Measurements from ENCODE around the gene TTI1. TPM values are rescaled to one million over a fixed set of nuclear protein-coding genes. Genes with fewer than 3 reads are reported as not detected.

The TTI1 gene
- total RNA-seq, 1 experiment from 2014 or later = 37.4 TPM

DNA sequence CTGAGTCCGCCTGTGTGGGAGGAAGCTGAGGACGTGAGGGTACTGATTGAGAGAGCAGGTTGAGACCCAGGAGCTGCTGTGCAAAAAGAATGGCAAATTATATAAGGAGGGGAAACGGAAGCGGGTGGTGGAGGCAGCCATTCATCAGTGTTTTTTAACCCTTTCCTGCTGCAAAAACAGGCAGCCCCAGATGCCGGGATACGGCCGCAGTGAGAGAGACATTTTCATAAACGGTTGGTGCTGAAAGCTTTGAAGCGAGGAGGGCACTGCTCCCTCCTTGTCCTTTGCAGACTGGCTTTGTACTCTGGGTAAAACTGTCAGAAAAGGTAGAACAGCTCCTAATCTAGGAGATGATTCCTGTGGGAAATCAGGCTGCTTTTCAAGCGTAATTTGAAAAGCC is 56.4 kb downstream of the TTI1 start:
- peaks cover 15% of the 10 kb centered on the region for H3K27me3 Mint-ChIP-seq (ENCODE audit: low read depth)
- peak overlapping the region; percentile 28 to 52; a peak in 4 of 5 replicates for H3K4me3 Mint-ChIP-seq
- Histone ChIP-seq H2AK5ac (ENCODE audit: insufficient read length, low read length) (no peak overlapping the region), H2BK5ac (ENCODE audit: insufficient read length, low read length) (no peak overlapping the region), H2BK12ac (ENCODE audit: insufficient read length, low read depth, low read length) (no peak overlapping the region), H3K27ac (ENCODE audit: insufficient read length, low read depth, low read length) (no peak overlapping the region), H4K91ac (ENCODE audit: insufficient read length, low read depth, low read length) (no peak overlapping the region), H4K20me1 (ENCODE audit: control insufficient read depth, insufficient read depth, insufficient read length) (no peaks in the 10 kb centered on the region), H3K79me2 (ENCODE audit: insufficient read depth, low read length) (no peaks in the 10 kb centered on the region), H3K23me2 (ENCODE audit: insufficient read length, low read depth, low read length, poor library complexity, severe bottlenecking) (peaks cover 3% of the 10 kb centered on the region), H2BK120ac (ENCODE audit: low read depth, low read length, poor library complexity, severe bottlenecking) (no peak overlapping the region), H2BK15ac (ENCODE audit: low read depth, low read length) (no peak overlapping the region), H3K14ac (ENCODE audit: insufficient read depth, low read length) (no peak overlapping the region), H2AFZ (ENCODE audit: low read length) (no peak overlapping the region), H3K9ac (ENCODE audit: extremely low read depth, insufficient read length, low read length) (no peak overlapping the region), H2BK20ac (ENCODE audit: low read depth, low read length, poor library complexity, severe bottlenecking) (no peak overlapping the region), H3K23ac (ENCODE audit: insufficient read length, low read depth, low read length) (no peak overlapping the region), H3K79me1 (ENCODE audit: insufficient read depth, low read depth, low read length, poor library complexity, severe bottlenecking) (no peaks in the 10 kb centered on the region), H3K4ac (ENCODE audit: low read depth, low read length) (no peak overlapping the region), H3K9me3 (ENCODE audit: control insufficient read depth, low read depth, low read length) (no peaks in the 10 kb centered on the region), H3K56ac (ENCODE audit: insufficient read length, low read depth, low read length) (no peak overlapping the region), H3T11ph (ENCODE audit: low read length) (no peak overlapping the region), H4K8ac (replicated peaks; ENCODE audit: insufficient read length, low read depth, low read length) (no peak overlapping the region), H4K5ac (ENCODE audit: insufficient read length, low read depth, low read length) (no peak overlapping the region), H3K4me2 (ENCODE audit: insufficient read depth, insufficient read length, low read length) (peak overlapping the region; percentile 62), H3K27me3 (ENCODE audit: insufficient read depth, low read length) (no peaks in the 10 kb centered on the region; the same call in 1 of the 2 replicates), H3K18ac (ENCODE audit: insufficient read length, low read depth, low read length) (no peak overlapping the region), H3K4me1 (ENCODE audit: insufficient read depth, low read length) (peaks cover 10% of the 10 kb centered on the region; the same call in 1 of the 2 replicates)
- WGBS (ENCODE audit: extremely low coverage, insufficient read length, low lambda C conversion rate) = no CpG with 5 or more reads among the region's 10 CpGs
- peaks cover 3 to 6% (median 5%) of the 10 kb centered on the region in 3 experiments; a peak in 6 of 7 replicates for H3K36me3 Mint-ChIP-seq (ENCODE audit: insufficient read depth in 1 of 3, low read depth in 3 of 3)
- TF ChIP-seq, protein P1, sequence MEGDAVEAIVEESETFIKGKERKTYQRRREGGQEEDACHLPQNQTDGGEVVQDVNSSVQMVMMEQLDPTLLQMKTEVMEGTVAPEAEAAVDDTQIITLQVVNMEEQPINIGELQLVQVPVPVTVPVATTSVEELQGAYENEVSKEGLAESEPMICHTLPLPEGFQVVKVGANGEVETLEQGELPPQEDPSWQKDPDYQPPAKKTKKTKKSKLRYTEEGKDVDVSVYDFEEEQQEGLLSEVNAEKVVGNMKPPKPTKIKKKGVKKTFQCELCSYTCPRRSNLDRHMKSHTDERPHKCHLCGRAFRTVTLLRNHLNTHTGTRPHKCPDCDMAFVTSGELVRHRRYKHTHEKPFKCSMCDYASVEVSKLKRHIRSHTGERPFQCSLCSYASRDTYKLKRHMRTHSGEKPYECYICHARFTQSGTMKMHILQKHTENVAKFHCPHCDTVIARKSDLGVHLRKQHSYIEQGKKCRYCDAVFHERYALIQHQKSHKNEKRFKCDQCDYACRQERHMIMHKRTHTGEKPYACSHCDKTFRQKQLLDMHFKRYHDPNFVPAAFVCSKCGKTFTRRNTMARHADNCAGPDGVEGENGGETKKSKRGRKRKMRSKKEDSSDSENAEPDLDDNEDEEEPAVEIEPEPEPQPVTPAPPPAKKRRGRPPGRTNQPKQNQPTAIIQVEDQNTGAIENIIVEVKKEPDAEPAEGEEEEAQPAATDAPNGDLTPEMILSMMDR (conservative IDR thresholded peaks at IDR 0.05) = no peak
- H3K4me1 Mint-ChIP-seq = peaks cover 28 to 43% of the 10 kb centered on the region in 2 experiments
- H3K9me3 Mint-ChIP-seq = peaks cover under 1 to 1% of the 10 kb centered on the region in 2 experiments; a peak in 2 of 5 replicates
- no peak overlapping the region for H3K27ac Mint-ChIP-seq
- DNase-seq = no peak

All from H9 (cell line).